Activated T-cell treated with anti-CD3 and anti-CD28 coated beads, Interleukin-2, amount 50 U/mL, for 48 hours (primary cell): Measurements from ENCODE around the gene GAS7.
"Not testable (repeated sequence)": the region's sequence is repeated elsewhere in the genome, so short reads cannot be mapped to it uniquely, and the experiment has no call there.

Source experiments
- DNase-seq, 2 experiments: peaks; one replicate each; pipeline ENCODE4 v3.0.0-alpha.2; 2020

The GAS7 gene

GRCh38 chr17:10010752-10011151, 187.7 kb downstream of the GAS7 start:
- no peak for DNase-seq

- no peak for DNase-seq
Observed at GRCh38 chr17:10003705-10004104, 194.7 kb downstream of the GAS7 start.

- not testable (repeated sequence) for DNase-seq
Observed at GRCh38 chr17:10002567-10003360, 195.6 kb downstream of the GAS7 start.

- no peak for DNase-seq
Observed at GRCh38 chr17:10001306-10001873, 197.0 kb downstream of the GAS7 start.

GRCh38 chr17:9999919-10000695, 198.3 kb downstream of the GAS7 start:
- no peak for DNase-seq

- DNase-seq, result no peak
Observed at GRCh38 chr17:9998060-9998459, 200.3 kb downstream of the GAS7 start.

GRCh38 chr17:9994761-9995160, 203.6 kb downstream of the GAS7 start:
- DNase-seq, result no peak

GRCh38 chr17:9991796-9992195, 206.6 kb downstream of the GAS7 start:
- DNase-seq, result no peak

- no peak for DNase-seq
Observed at GRCh38 chr17:9991351-9991750, 207.1 kb downstream of the GAS7 start.

- DNase-seq, result peak; percentile 39 to 41
Observed at GRCh38 chr17:9987779-9988585, 210.4 kb downstream of the GAS7 start.

- DNase-seq, result no peak
Observed at GRCh38 chr17:9986754-9987382, 211.5 kb downstream of the GAS7 start.

GRCh38 chr17:9985646-9986045, 212.8 kb downstream of the GAS7 start:
- DNase-seq, result no peak

GRCh38 chr17:9984768-9985167, 213.6 kb downstream of the GAS7 start:
- no peak for DNase-seq

- no peak for DNase-seq
Observed at GRCh38 chr17:9982159-9982558, 216.2 kb downstream of the GAS7 start.

GRCh38 chr17:9981344-9981915, 217.0 kb downstream of the GAS7 start:
- no peak for DNase-seq

- no peak for DNase-seq
Observed at GRCh38 chr17:9979463-9979995, 218.9 kb downstream of the GAS7 start.

GRCh38 chr17:9977180-9977575, 221.2 kb downstream of the GAS7 start:
- DNase-seq, result no peak

- no peak for DNase-seq
Observed at GRCh38 chr17:9976283-9977179, 221.9 kb downstream of the GAS7 start.

GRCh38 chr17:9974448-9975381, 223.7 kb downstream of the GAS7 start:
- no peak for DNase-seq
